Subcutaneous abdominal adipose tissue (tissue), 5 donors: ENCODE measurements around the gene DHRS7.

Experiments used
- H3K27ac ChIP-seq: one replicate; pipeline ENCODE4 v1.7.0; 2013; ENCODE audit warnings: low read depth, mild to moderate bottlenecking, inconsistent platforms, low read length, moderate library complexity
- H3K27me3 ChIP-seq, 5 donors: one replicate each; pipeline ENCODE4 v1.7.0; 2013; ENCODE audit warnings: low read length in 5 of 5, inconsistent platforms in 1 of 5; ENCODE audit not compliant: control insufficient read depth in 5 of 5, insufficient read depth in 4 of 5
- H3K36me3 ChIP-seq, 5 donors: one replicate each; pipeline ENCODE4 v1.7.0; 2013; ENCODE audit warnings: low read length in 5 of 5; ENCODE audit not compliant: control insufficient read depth in 5 of 5, insufficient read depth in 5 of 5
- H3K4me1 ChIP-seq, 5 donors: one replicate each; pipeline ENCODE4 v1.7.0; 2013; ENCODE audit warnings: low read length in 5 of 5, mild to moderate bottlenecking in 3 of 5, moderate library complexity in 1 of 5; ENCODE audit not compliant: control insufficient read depth in 5 of 5, insufficient read depth in 5 of 5
- H3K4me3 ChIP-seq, 5 donors: one replicate each; pipeline ENCODE4 v1.7.0; 2013; ENCODE audit warnings: low read length in 5 of 5, low read depth in 1 of 5
- H3K9ac ChIP-seq, 5 donors: one replicate each; pipeline ENCODE4 v1.7.0; 2013; ENCODE audit warnings: low read length in 5 of 5, mild to moderate bottlenecking in 4 of 5, moderate library complexity in 3 of 5
- H3K9me3 ChIP-seq, 5 donors: one replicate each; pipeline ENCODE4 v1.7.0; 2013; ENCODE audit warnings: low read length in 5 of 5; ENCODE audit not compliant: control insufficient read depth in 5 of 5
- donor health status: healthy.
- donor health status: healthy.
- donor health status: healthy.
- donor health status: healthy.
- donor health status: healthy.

Gene DHRS7

DNA sequence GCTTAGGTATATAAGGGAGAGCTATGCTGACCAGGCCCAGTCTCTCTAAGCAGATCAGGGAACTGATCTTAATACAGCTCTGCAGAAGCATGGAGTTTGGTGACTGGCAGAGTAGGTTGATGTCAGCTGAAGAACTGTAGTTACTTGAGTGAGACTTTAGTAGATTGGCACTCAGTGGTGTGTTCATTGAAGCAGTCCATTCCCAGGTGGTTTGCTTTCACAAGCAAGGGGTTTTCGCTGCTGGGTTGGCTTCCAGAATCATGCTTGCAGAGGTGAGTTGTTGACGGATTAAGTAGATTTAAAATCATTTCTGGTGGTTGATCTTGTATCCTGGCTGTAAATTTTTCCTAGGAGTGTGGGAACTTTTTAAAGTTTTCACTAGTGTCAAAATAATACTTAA is 6.5 kb upstream of the DHRS7 start:
- H3K9me3 ChIP-seq, result no peaks in the 10 kb centered on the region
- H3K27ac ChIP-seq, result no peak overlapping the region
- no peaks in the 10 kb centered on the region for H3K27me3 ChIP-seq
- H3K4me3 ChIP-seq, result no peak overlapping the region
- H3K9ac ChIP-seq, result no peak overlapping the region
- no peaks in the 10 kb centered on the region for H3K4me1 ChIP-seq
- no peaks in the 10 kb centered on the region for H3K36me3 ChIP-seq

DNA sequence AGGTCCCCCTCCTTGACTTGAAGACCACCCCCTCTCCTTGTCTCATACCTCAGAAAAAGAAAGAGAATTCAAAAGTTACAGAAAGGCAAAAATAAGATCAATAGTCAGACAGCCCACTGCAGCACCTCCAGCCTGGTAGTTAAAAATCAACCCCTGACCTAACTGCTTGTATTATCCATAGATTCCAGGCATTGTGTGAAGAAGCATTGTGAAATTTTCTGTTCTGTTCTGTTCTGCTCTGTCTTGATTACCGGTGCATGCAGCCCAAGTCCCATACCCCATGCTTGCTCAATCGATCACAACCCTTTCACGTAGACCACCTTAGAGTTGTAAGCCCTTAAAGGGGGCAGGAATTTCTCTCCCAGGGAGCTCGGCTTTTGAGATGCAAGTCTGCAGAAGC is 5.8 kb upstream of the DHRS7 start:
- no peak overlapping the region for H3K27ac ChIP-seq
- H3K36me3 ChIP-seq, result no peaks in the 10 kb centered on the region
- no peaks in the 10 kb centered on the region for H3K9me3 ChIP-seq
- no peaks in the 10 kb centered on the region for H3K27me3 ChIP-seq
- H3K9ac ChIP-seq, result no peak overlapping the region
- no peak overlapping the region for H3K4me3 ChIP-seq
- H3K4me1 ChIP-seq, result peaks cover 0 to 4% (median 2%) of the 10 kb centered on the region in 5 donors

DNA sequence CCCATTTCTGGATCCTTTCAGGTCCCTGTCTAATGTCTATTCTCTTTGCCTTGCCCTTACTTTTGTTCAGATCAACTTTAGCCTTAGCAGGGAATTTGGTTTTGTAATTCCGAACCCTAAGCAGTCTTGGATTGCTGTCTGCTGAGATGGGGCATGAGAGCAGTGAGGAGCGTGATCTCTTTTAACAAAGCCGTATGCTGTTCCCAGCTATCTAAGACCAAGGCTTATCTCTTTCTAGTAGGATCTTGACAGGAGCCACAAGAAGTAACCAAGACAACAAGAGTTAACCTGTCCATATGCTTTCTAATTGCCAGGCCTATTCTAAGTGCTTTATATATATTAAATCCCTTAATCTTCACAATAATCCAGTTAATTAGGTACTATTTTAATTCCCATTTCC is 4.5 kb upstream of the DHRS7 start:
- H3K36me3 ChIP-seq, result no peaks in the 10 kb centered on the region
- no peak overlapping the region for H3K9ac ChIP-seq
- peaks cover 0 to 11% (median 9%) of the 10 kb centered on the region in 5 donors for H3K4me1 ChIP-seq
- no peaks in the 10 kb centered on the region for H3K9me3 ChIP-seq
- H3K27me3 ChIP-seq, result no peaks in the 10 kb centered on the region
- no peak overlapping the region for H3K4me3 ChIP-seq
- H3K27ac ChIP-seq, result no peak overlapping the region

- Histone ChIP-seq H3K4me3 (no peak overlapping the region), H3K4me1 (peaks cover 0 to 21% (median 18%) of the 10 kb centered on the region in 5 donors), H3K9ac (peak overlapping the region in 3 of 5 donors; percentile 57 to 77 (median 70)), H3K9me3 (no peaks in the 10 kb centered on the region), H3K27ac (peak overlapping the region; percentile 52), H3K36me3 (no peaks in the 10 kb centered on the region), H3K27me3 (no peaks in the 10 kb centered on the region)
Observed at GRCh38 chr14:60166142-60166541, 944 bp upstream of the DHRS7 start.

DNA sequence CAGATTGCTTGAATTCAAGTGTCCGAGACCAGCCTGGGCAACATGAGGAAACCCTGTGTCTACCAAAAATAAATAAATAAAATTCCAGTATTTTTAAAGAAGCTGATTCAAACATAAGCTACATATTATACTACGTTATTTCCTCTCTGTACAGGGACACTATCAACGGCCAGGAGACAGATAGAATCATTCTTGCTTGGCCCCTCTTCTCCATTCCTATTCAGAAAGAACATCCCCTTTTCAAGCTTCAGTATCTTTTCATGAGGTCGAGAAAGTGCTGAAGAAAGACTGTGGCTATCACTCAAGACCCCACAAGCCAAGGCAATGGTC is 314 bp upstream of the DHRS7 start:
- peaks cover 0 to 21% (median 18%) of the 10 kb centered on the region in 5 donors for H3K4me1 ChIP-seq
- H3K27me3 ChIP-seq, result no peaks in the 10 kb centered on the region
- H3K9me3 ChIP-seq, result no peaks in the 10 kb centered on the region
- H3K9ac ChIP-seq, result peak overlapping the region; percentile 32 to 89 (median 70)
- peak overlapping the region; percentile 31 to 99 (median 99) for H3K4me3 ChIP-seq
- H3K27ac ChIP-seq, result peak overlapping the region; percentile 52
- no peaks in the 10 kb centered on the region for H3K36me3 ChIP-seq

GRCh38 chr14:60164404-60164711 is 840 bp downstream of the DHRS7 start:
- peak overlapping the region; percentile 81 to 99 (median 99) for H3K4me3 ChIP-seq
- H3K27ac ChIP-seq, result no peak overlapping the region
- H3K4me1 ChIP-seq, result peaks cover 0 to 21% (median 18%) of the 10 kb centered on the region in 5 donors
- H3K9ac ChIP-seq, result peak overlapping the region; percentile 72 to 99 (median 89)
- H3K36me3 ChIP-seq, result no peaks in the 10 kb centered on the region
- H3K27me3 ChIP-seq, result no peaks in the 10 kb centered on the region
- H3K9me3 ChIP-seq, result no peaks in the 10 kb centered on the region

DNA sequence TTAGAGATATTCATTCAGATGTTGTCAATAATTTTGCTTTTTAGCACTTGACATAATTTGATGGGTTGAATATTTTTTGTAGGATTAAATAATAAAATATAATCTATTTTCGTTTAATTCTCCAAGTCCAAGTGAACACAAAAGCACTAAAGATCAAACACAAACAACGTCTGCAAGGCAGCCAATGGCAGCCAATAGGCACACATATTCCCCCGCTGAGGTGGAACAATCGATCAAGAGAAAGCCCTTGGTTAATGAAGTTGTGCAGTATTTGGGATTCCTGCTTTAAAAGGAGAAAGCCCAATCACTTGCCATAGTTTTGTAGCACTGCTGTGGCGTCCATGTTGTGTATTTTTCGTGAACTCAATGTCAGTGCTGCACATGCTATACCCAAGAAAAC is 1.5 kb downstream of the DHRS7 start:
- Histone ChIP-seq H3K36me3 (no peaks in the 10 kb centered on the region), H3K9me3 (no peaks in the 10 kb centered on the region), H3K4me3 (peak overlapping the region in 3 of 5 donors; percentile 97 to 99 (median 99)), H3K27ac (no peak overlapping the region), H3K27me3 (no peaks in the 10 kb centered on the region), H3K4me1 (peaks cover 0 to 21% (median 18%) of the 10 kb centered on the region in 5 donors), H3K9ac (no peak overlapping the region)

DNA sequence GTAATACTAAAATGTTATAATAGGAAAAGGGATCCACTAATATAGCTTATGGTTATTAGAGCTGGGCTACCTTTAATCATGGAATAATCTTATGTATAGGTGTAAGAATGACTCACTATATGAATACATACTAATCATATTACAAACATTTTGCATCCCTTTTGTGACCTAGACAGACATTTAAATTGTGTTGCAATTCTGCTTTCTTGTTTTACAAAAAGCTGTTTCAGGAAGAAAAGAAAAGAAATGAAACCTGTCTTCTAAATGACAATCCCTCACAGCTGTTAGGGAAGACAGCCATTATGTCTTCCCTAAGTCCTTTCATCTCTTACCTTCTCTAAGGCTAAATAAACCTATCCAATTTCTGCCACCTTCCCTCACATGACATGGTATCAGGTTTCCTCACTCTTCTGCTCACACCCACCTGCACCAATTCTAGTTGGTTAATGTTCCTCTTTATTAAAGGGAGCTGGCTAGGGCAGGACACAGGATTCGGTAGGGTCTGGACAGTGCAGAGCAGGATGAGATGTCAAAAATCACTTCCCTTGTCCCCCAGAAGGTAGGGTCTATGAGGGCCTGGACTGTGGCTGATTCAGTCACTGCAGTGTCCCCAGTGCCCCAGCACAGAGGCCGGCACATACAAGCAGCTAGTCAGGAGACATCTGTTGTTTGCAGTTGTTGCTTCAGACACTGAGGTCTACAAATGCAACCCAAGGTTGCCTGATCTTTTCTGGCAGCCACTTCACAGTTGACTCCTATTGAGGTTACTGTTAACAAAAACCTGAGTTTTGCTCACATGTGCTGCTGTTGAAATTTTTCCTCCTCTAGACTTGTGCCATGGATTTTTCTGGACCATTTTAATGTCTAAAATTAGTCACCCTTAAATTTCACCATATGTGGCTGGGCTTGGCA is 3.7 kb downstream of the DHRS7 start:
- H3K36me3 ChIP-seq, result no peaks in the 10 kb centered on the region
- no peaks in the 10 kb centered on the region for H3K27me3 ChIP-seq
- peaks cover 0 to 21% (median 18%) of the 10 kb centered on the region in 5 donors for H3K4me1 ChIP-seq
- H3K9ac ChIP-seq, result peak overlapping the region in 1 of 5 donors; percentile 44
- H3K9me3 ChIP-seq, result no peaks in the 10 kb centered on the region
- H3K27ac ChIP-seq, result no peak overlapping the region
- H3K4me3 ChIP-seq, result no peak overlapping the region

DNA sequence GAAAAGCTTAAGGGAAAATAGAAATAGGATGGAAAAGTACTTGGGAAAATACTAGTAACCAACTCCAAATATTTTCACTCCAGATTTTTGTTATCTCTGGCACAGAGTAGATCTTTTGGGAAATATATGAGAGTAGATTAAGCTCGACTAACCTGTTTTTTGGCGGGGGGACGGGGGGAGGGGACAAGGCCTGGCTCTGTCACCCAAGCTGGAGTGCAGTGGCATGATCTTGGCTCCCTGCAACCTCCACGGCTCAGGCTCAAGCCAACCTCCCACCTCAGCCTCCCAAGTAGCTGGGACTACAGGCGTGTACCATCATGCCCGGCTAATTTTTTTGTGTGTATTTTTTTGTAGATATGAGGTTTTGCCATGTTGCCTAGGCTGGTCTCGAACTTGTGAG is 4.8 kb downstream of the DHRS7 start:
- H3K9ac ChIP-seq, result no peak overlapping the region
- H3K36me3 ChIP-seq, result no peaks in the 10 kb centered on the region
- no peaks in the 10 kb centered on the region for H3K27me3 ChIP-seq
- H3K27ac ChIP-seq, result no peak overlapping the region
- peaks cover 0 to 13% (median 9%) of the 10 kb centered on the region in 5 donors for H3K4me1 ChIP-seq
- H3K9me3 ChIP-seq, result no peaks in the 10 kb centered on the region
- H3K4me3 ChIP-seq, result no peak overlapping the region

GRCh38 chr14:60154671-60155070 is 10.5 kb downstream of the DHRS7 start:
- no peaks in the 10 kb centered on the region for H3K9me3 ChIP-seq
- H3K27ac ChIP-seq, result no peak overlapping the region

More at GRCh38 chr14:60154671-60155070, 10.5 kb downstream of the DHRS7 start:
- H3K4me1 ChIP-seq, result peaks cover 3 to 26% (median 18%) of the 10 kb centered on the region in 5 donors
- H3K4me3 ChIP-seq, result no peak overlapping the region
- no peak overlapping the region for H3K9ac ChIP-seq
- H3K27me3 ChIP-seq, result no peaks in the 10 kb centered on the region
- H3K36me3 ChIP-seq, result peaks cover 8 to 19% (median 17%) of the 10 kb centered on the region in 5 donors
